ENCODE results near the gene KRT81.

DNA sequence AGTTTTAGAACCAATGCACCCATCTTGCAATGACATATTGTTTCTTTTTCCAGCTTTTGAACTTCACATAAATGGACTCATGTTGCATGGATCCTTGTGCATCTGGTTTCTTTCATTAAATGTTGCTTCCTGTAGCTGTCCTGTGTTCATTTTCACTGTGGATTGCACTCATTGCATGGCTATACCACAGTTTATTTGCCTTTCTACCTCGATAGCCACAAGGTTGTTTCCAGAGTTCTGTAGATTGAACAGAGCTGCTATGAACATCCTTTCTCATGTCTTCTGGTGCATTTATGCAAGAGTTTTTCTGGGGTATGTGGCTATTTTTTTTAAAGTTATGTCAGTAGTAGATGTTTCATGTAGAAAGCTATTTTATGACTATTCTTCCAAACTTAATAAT, 3.5 kb upstream of the KRT81 start:
- TF ChIP-seq, protein P1, sequence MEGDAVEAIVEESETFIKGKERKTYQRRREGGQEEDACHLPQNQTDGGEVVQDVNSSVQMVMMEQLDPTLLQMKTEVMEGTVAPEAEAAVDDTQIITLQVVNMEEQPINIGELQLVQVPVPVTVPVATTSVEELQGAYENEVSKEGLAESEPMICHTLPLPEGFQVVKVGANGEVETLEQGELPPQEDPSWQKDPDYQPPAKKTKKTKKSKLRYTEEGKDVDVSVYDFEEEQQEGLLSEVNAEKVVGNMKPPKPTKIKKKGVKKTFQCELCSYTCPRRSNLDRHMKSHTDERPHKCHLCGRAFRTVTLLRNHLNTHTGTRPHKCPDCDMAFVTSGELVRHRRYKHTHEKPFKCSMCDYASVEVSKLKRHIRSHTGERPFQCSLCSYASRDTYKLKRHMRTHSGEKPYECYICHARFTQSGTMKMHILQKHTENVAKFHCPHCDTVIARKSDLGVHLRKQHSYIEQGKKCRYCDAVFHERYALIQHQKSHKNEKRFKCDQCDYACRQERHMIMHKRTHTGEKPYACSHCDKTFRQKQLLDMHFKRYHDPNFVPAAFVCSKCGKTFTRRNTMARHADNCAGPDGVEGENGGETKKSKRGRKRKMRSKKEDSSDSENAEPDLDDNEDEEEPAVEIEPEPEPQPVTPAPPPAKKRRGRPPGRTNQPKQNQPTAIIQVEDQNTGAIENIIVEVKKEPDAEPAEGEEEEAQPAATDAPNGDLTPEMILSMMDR (IDR thresholded peaks at IDR 0.05) = no peak
- no peak for TF ChIP-seq POLR2AphosphoS5 (IDR thresholded peaks at IDR 0.05)

All from gastroesophageal sphincter (tissue), 3 donors.